ENCODE data around the gene LRMDA. TPM values are rescaled to one million over a fixed set of nuclear protein-coding genes. Genes with fewer than 3 reads are reported as not detected.

The LRMDA gene
- total and polyA plus RNA-seq, 2 of the 4 experiments (the other 2 are of a cell fraction): 0.07 TPM; not detected in 1

- H3K4ac ChIP-seq (ENCODE audit: low read depth, low read length): no peak overlapping the region
- CTCF ChIA-PET: no interaction called here
- H2AK9ac ChIP-seq (replicated peaks; ENCODE audit: low read depth, low read length, poor library complexity): no peak overlapping the region
- no peak overlapping the region for H2AK5ac ChIP-seq (ENCODE audit: low read depth, low read length)
- no peak overlapping the region for H2BK5ac ChIP-seq (ENCODE audit: low read depth, low read length, poor library complexity, severe bottlenecking)
- BruUV-seq (replicated peaks): no TSS peak
- H3K4me1 ChIP-seq (ENCODE audit: control insufficient read depth, insufficient read depth, low read length): no peaks in the 10 kb centered on the region
- no peak overlapping the region for H3K56ac ChIP-seq (ENCODE audit: extremely low read depth, insufficient read depth, low read length)
- TF ChIP-seq USF2 (IDR thresholded peaks at IDR 0.05; ENCODE audit: low read depth, low read length) (no peak), RCOR1 (IDR thresholded peaks at IDR 0.05; ENCODE audit: insufficient replicate concordance, low read length) (no peak), RFX5 (IDR thresholded peaks at IDR 0.05; ENCODE audit: low read depth, low read length) (no peak), NFE2L2 (IDR thresholded peaks at IDR 0.05; ENCODE audit: low read depth, low read length) (no peak), RAD21 (IDR thresholded peaks at IDR 0.05; ENCODE audit: low read length) (no peak), BHLHE40 (IDR thresholded peaks at IDR 0.05; ENCODE audit: low read depth, low read length) (no peak), CEBPB (IDR thresholded peaks at IDR 0.05; ENCODE audit: low read depth, low read length) (no peak), MAFK (IDR thresholded peaks at IDR 0.05; ENCODE audit: low read depth, low read length) (no peak), ELK1 (IDR thresholded peaks at IDR 0.05; ENCODE audit: borderline replicate concordance, low read depth, low read length) (no peak), CHD1 (IDR thresholded peaks at IDR 0.05; ENCODE audit: low read depth, low read length) (no peak), MAZ (IDR thresholded peaks at IDR 0.05; ENCODE audit: borderline replicate concordance, low read depth, low read length) (no peak), POLR2A (IDR thresholded peaks at IDR 0.05; ENCODE audit: low read depth, low read length) (no peak), CTCF (conservative IDR thresholded peaks at IDR 0.05; ENCODE audit: low read depth, low read length) (no peak), FOS (IDR thresholded peaks at IDR 0.05; ENCODE audit: low read depth, low read length) (no peak), MXI1 (IDR thresholded peaks at IDR 0.05; ENCODE audit: borderline replicate concordance, low read depth, low read length) (no peak), SMC3 (IDR thresholded peaks at IDR 0.05; ENCODE audit: low read depth, low read length) (no peak)
- intact Hi-C loops (cut with micrococcal nuclease): no loop called here
- no peaks in the 10 kb centered on the region for H3K36me3 ChIP-seq (ENCODE audit: control insufficient read depth, insufficient read depth, low read length)
- H3K23ac ChIP-seq (ENCODE audit: low read depth, low read length): no peak overlapping the region
- H3K9ac ChIP-seq (ENCODE audit: low read depth, low read length): no peak overlapping the region
- no peaks in the 10 kb centered on the region for H3K27me3 ChIP-seq (ENCODE audit: control insufficient read depth, insufficient read depth, low read length)
- dilution Hi-C loops (cut with HindIII; ENCODE audit: low sequenced_read_pairs, unreplicated experiment): no loop called here
- H4K91ac ChIP-seq (ENCODE audit: insufficient read depth, low read depth, low read length): no peak overlapping the region
- no peak overlapping the region for H3K18ac ChIP-seq (ENCODE audit: low read depth, low read length)
- H2BK120ac ChIP-seq (ENCODE audit: low read depth, low read length): no peak overlapping the region
- H3K9me1 ChIP-seq (ENCODE audit: insufficient read depth, low read length): no peaks in the 10 kb centered on the region
- POLR2A ChIA-PET (ENCODE audit: unreplicated experiment): no interaction called here
- H3K9me3 ChIP-seq (ENCODE audit: control insufficient read depth, insufficient read depth, low read length): no peaks in the 10 kb centered on the region
- H2BK20ac ChIP-seq (ENCODE audit: low read depth, low read length): no peak overlapping the region
- in situ Hi-C loops (cut with MboI; ENCODE audit: low sequenced_read_pairs): no loop called here
- H3K4me2 ChIP-seq (ENCODE audit: low read depth, low read length): no peak overlapping the region
- H3K14ac ChIP-seq (replicated peaks; ENCODE audit: low read depth, low read length): no peak overlapping the region
- no peak for ATAC-seq (ENCODE audit: low read depth)
- H2AFZ ChIP-seq (replicated peaks; ENCODE audit: low read length, poor library complexity): no peak overlapping the region
- no peaks in the 10 kb centered on the region for H4K20me1 ChIP-seq (ENCODE audit: insufficient read depth, low read length)
- H2BK15ac ChIP-seq (ENCODE audit: low read depth, low read length): no peak overlapping the region
- no peaks in the 10 kb centered on the region for H3K79me1 ChIP-seq (ENCODE audit: low read depth in 1 of 2, low read length in 2 of 2)
- no peak overlapping the region for H4K8ac ChIP-seq (ENCODE audit: low read depth in 2 of 2, low read length in 2 of 2)
- H3K4me3 ChIP-seq (ENCODE audit: insufficient read depth, low read depth, low read length): no peak overlapping the region
- no peak overlapping the region for H4K5ac ChIP-seq (ENCODE audit: low read depth, low read length)
- H3K27ac ChIP-seq (ENCODE audit: insufficient read depth, low read length): no peak overlapping the region
- DNase-seq: no peak
Measured at GRCh38 chr10:75766106-75766505, 334.7 kb downstream of the LRMDA start.

All from IMR-90 (cell line).